Measurements from ENCODE around the gene C12orf42. TPM values are rescaled to one million over a fixed set of nuclear protein-coding genes. Genes with fewer than 3 reads are reported as not detected.

Gene C12orf42
- total and polyA plus RNA-seq, 8 donors = not detected

DNA sequence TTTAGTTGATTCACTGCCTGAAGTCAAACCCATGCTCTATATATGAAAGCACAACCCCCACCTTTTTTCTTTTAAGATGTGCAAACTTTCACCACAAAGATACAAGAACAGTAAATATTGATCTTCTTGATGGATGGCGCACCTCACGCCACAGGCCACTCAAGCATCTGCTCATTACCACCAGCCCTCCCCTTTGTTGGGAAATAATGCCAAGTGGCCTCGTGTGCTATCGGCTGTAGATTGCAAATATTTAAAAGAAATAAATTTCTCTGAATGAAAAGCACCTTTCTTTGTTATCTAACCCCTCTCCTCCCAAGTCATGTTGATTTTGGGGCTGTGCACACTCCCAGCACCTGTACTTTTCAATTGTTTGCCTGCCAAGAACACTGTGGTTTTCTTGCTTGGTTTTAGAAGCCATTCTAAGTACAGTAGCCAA is 122.7 kb downstream of the C12orf42 start:
- no peaks in the 10 kb centered on the region for H3K27me3 ChIP-seq
- no peak overlapping the region for H3K27ac ChIP-seq
- no peak overlapping the region for H3K4me3 ChIP-seq
- H3K9me3 ChIP-seq = no peaks in the 10 kb centered on the region
- WGBS, 5 donors = 22 to 50% (median 41%) methylated on average over 4 of the region's 4 CpGs
- no peaks in the 10 kb centered on the region for H3K36me3 ChIP-seq
- intact Hi-C loops (cut with DNase I; ENCODE audit: low total_unique reads) = no loop called here
- H3K4me1 ChIP-seq = peaks cover 0 to 6% (median 2%) of the 10 kb centered on the region in 4 donors
- DNase-seq = peak; percentile 70 to 77
- TF ChIP-seq POLR2A (IDR thresholded peaks at IDR 0.05) = no peak
- TF ChIP-seq EP300 (IDR thresholded peaks at IDR 0.05) = no peak
- peak in 2 of 3 donors; percentile 48 to 80 for TF ChIP-seq POLR2AphosphoS5 (IDR thresholded peaks at IDR 0.05)
- TF ChIP-seq, protein P1, sequence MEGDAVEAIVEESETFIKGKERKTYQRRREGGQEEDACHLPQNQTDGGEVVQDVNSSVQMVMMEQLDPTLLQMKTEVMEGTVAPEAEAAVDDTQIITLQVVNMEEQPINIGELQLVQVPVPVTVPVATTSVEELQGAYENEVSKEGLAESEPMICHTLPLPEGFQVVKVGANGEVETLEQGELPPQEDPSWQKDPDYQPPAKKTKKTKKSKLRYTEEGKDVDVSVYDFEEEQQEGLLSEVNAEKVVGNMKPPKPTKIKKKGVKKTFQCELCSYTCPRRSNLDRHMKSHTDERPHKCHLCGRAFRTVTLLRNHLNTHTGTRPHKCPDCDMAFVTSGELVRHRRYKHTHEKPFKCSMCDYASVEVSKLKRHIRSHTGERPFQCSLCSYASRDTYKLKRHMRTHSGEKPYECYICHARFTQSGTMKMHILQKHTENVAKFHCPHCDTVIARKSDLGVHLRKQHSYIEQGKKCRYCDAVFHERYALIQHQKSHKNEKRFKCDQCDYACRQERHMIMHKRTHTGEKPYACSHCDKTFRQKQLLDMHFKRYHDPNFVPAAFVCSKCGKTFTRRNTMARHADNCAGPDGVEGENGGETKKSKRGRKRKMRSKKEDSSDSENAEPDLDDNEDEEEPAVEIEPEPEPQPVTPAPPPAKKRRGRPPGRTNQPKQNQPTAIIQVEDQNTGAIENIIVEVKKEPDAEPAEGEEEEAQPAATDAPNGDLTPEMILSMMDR (IDR thresholded peaks at IDR 0.05) = no peak

DNA sequence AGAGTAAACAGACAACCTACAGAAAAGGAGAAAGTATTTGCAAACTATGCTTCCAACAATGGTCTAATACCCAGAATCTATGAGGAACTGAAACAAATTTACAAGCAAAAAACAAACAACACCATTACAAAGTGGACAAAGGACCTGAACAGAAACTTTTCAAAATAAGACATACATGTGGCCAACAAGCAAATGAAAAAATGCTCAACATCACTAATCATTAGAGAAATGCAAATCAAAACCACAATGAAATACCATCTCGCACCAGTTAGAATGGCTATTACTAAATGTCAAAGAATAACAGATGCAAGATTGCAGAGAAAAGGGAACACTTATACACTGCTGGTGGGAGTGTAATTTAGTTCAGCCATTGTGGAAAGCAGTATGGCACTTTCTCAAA is 125.8 kb downstream of the C12orf42 start:
- no peak for DNase-seq
- H3K4me3 ChIP-seq = no peak overlapping the region
- H3K36me3 ChIP-seq = no peaks in the 10 kb centered on the region
- no peak overlapping the region for H3K27ac ChIP-seq
- H3K4me1 ChIP-seq = peaks cover 0 to 6% (median 2%) of the 10 kb centered on the region in 4 donors
- TF ChIP-seq EP300 (IDR thresholded peaks at IDR 0.05) = no peak
- TF ChIP-seq, protein P1 (IDR thresholded peaks at IDR 0.05) = no peak
- TF ChIP-seq POLR2AphosphoS5 (IDR thresholded peaks at IDR 0.05) = no peak
- no peak for TF ChIP-seq POLR2A (IDR thresholded peaks at IDR 0.05)
- 82 to 95% (median 92%) methylated on average over 1 of the region's 1 CpG for WGBS, 5 donors
- no peaks in the 10 kb centered on the region for H3K9me3 ChIP-seq
- intact Hi-C loops (cut with DNase I; ENCODE audit: low total_unique reads) = no loop called here
- no peaks in the 10 kb centered on the region for H3K27me3 ChIP-seq

DNA sequence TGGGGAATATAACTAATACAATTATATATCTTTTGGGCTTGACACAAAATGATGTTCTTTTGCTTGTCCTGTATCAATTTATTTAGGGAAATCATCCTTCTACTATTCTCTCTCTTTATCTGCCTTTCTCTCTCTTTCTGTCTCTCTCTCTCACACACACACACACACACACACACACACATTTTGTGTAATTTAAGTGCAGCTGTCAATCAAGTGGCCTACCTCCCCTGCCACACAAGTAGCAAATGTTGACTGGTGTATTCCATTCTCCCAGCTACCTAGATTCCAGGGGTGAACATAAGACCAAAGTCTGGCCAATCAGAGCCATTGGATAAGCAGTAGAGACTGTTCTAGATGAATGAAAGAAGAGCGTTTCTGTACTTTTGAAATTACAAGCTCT is 127.6 kb downstream of the C12orf42 start:
- WGBS, 5 donors = 83 to 99% (median 94%) methylated on average over 1 of the region's 1 CpG
- H3K27me3 ChIP-seq = no peaks in the 10 kb centered on the region
- intact Hi-C loops (cut with DNase I; ENCODE audit: low total_unique reads) = no loop called here

DNA sequence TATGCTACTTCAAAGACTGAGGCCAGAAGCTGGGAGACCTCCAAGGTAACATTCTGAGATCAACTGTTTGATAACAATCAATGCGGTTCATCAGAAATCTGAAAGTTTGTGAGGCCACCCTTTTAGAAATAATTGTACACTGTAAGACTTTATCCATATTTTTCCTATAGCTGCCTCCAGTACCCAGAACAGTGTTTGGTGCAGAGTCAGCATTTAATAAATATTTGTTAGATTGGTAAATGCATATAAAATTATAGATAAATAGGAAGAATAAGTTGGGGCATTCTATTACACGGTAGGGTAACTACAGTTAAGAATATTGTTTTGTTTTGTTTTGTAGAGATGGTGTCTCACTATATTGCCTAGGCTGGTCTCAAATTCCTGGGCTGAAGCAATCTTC is 141.4 kb downstream of the C12orf42 start:
- no peaks in the 10 kb centered on the region for H3K27me3 ChIP-seq
- H3K4me3 ChIP-seq = no peak overlapping the region
- H3K27ac ChIP-seq = no peak overlapping the region
- WGBS, 5 donors = 50 to 97% (median 77%) methylated on average over 2 of the region's 2 CpGs
- DNase-seq = no peak
- intact Hi-C loops (cut with DNase I; ENCODE audit: low total_unique reads) = no loop called here
- TF ChIP-seq POLR2A (IDR thresholded peaks at IDR 0.05) (no peak), POLR2AphosphoS5 (IDR thresholded peaks at IDR 0.05) (no peak), EP300 (IDR thresholded peaks at IDR 0.05) (no peak)
- TF ChIP-seq, protein P1 (IDR thresholded peaks at IDR 0.05) = no peak
- H3K4me1 ChIP-seq = no peaks in the 10 kb centered on the region
- no peaks in the 10 kb centered on the region for H3K36me3 ChIP-seq
- no peaks in the 10 kb centered on the region for H3K9me3 ChIP-seq

More for the DNA sequence above, 127.6 kb downstream of the C12orf42 start:
- DNase-seq = no peak
- Histone ChIP-seq H3K4me1 (peaks cover 0 to 6% (median 0%) of the 10 kb centered on the region in 4 donors), H3K36me3 (no peaks in the 10 kb centered on the region), H3K4me3 (no peak overlapping the region), H3K9me3 (no peaks in the 10 kb centered on the region), H3K27ac (no peak overlapping the region)
- no peak for TF ChIP-seq POLR2A (IDR thresholded peaks at IDR 0.05)
- TF ChIP-seq EP300 (IDR thresholded peaks at IDR 0.05) = no peak
- TF ChIP-seq POLR2AphosphoS5 (IDR thresholded peaks at IDR 0.05) = no peak
- TF ChIP-seq, protein P1 (IDR thresholded peaks at IDR 0.05) = no peak
